IMR-90 (cell line): Measurements from ENCODE around the gene TNRC6B. TPM values are rescaled to one million over a fixed set of nuclear protein-coding genes. Genes with fewer than 3 reads are reported as not detected.

Experiments
- ATAC-seq: fragments of 200-7000 bp; cut with Tn5 transposase; 2 replicates; pipeline ENCODE4 v1.9.1; 2020; ENCODE audit warnings: low read depth, mild to moderate bottlenecking, moderate library complexity
- BruUV-seq: library from RNA; stranded (reverse); fragments of 400-500 nt; replicated peaks from 2 replicates; lab custom pipeline; 2021; lab: Mats Ljungman, UMichigan
- CTCF ChIA-PET: fragments of 300-600 bp; formaldehyde crosslinking; extraction: SDS; loops from one replicate; lab custom pipeline; 2021; ENCODE audit warnings: antibody characterized with exemption; lab: Yijun Ruan, JAX
- POLR2A ChIA-PET: fragments of 300-600 bp; sonication (Branson Sonifier 250); formaldehyde crosslinking; loops from one replicate; lab custom pipeline; 2022; ENCODE audit warnings: antibody characterized with exemption; ENCODE audit not compliant: unreplicated experiment; lab: Charles Lee
- DNase-seq: peaks from one replicate; pipeline ENCODE4 v3.0.0; 2013
- H2AFZ ChIP-seq: replicated peaks from 2 replicates; pipeline ENCODE3; 2013; ENCODE audit warnings: low read length, mild to moderate bottlenecking; ENCODE audit not compliant: poor library complexity
- H2AK5ac ChIP-seq: 2 replicates; pipeline ENCODE4 v1.6.1; 2013; ENCODE audit warnings: low read depth, low read length, inconsistent platforms
- H2AK9ac ChIP-seq: replicated peaks from 2 replicates; pipeline ENCODE3; 2013; ENCODE audit warnings: mild to moderate bottlenecking, low read depth, low read length, moderate library complexity; ENCODE audit not compliant: poor library complexity
- H2BK120ac ChIP-seq: 2 replicates; pipeline ENCODE4 v1.6.1; 2013; ENCODE audit warnings: low read depth, low read length, inconsistent platforms
- H2BK15ac ChIP-seq: 3 replicates; pipeline ENCODE4 v1.6.1; 2013; ENCODE audit warnings: low read depth, low read length, inconsistent platforms
- H2BK20ac ChIP-seq: 2 replicates; pipeline ENCODE4 v1.6.1; 2013; ENCODE audit warnings: low read depth, mild to moderate bottlenecking, inconsistent platforms, low read length, moderate library complexity
- H2BK5ac ChIP-seq: 2 replicates; pipeline ENCODE4 v1.6.1; 2013; ENCODE audit warnings: mild to moderate bottlenecking, low read depth, low read length, inconsistent platforms; ENCODE audit not compliant: poor library complexity, severe bottlenecking
- H3K14ac ChIP-seq: replicated peaks from 2 replicates; pipeline ENCODE4 v1.6.1; 2013; ENCODE audit warnings: low read depth, low read length, inconsistent platforms
- H3K18ac ChIP-seq: 2 replicates; pipeline ENCODE4 v1.6.1; 2013; ENCODE audit warnings: low read depth, low read length, control low read depth
- H3K23ac ChIP-seq: 2 replicates; pipeline ENCODE4 v1.6.1; 2013; ENCODE audit warnings: low read depth, low read length, inconsistent platforms
- H3K27ac ChIP-seq: 2 replicates; pipeline ENCODE4 v1.5.1; 2013; ENCODE audit warnings: mild to moderate bottlenecking, control low read depth, low read length; ENCODE audit not compliant: insufficient read depth
- H3K27me3 ChIP-seq: 2 replicates; pipeline ENCODE4 v1.6.1; 2013; ENCODE audit warnings: low read length; ENCODE audit not compliant: control insufficient read depth, insufficient read depth
- H3K36me3 ChIP-seq: 2 replicates; pipeline ENCODE4 v1.6.1; 2013; ENCODE audit warnings: low read length, mixed read lengths; ENCODE audit not compliant: control insufficient read depth, insufficient read depth
- H3K4ac ChIP-seq: 2 replicates; pipeline ENCODE4 v1.6.1; 2013; ENCODE audit warnings: low read depth, low read length, inconsistent platforms
- H3K4me1 ChIP-seq: 2 replicates; pipeline ENCODE4 v1.6.1; 2013; ENCODE audit warnings: low read length, mixed read lengths; ENCODE audit not compliant: control insufficient read depth, insufficient read depth
- H3K4me2 ChIP-seq: 2 replicates; pipeline ENCODE4 v1.6.1; 2013; ENCODE audit warnings: low read depth, mild to moderate bottlenecking, control low read depth, low read length, moderate library complexity
- H3K4me3 ChIP-seq: 2 replicates; pipeline ENCODE4 v1.5.1; 2013; ENCODE audit warnings: low read depth, mild to moderate bottlenecking, control low read depth, low read length, moderate library complexity; ENCODE audit not compliant: insufficient read depth
- H3K56ac ChIP-seq: 2 replicates; pipeline ENCODE4 v1.6.1; 2013; ENCODE audit warnings: low read length, inconsistent platforms; ENCODE audit not compliant: insufficient read depth; ENCODE audit errors: extremely low read depth
- H3K79me1 ChIP-seq, 2 experiments: 2 replicates each; pipeline ENCODE4 v1.6.1; 2013; ENCODE audit warnings: low read length in 2 of 2, inconsistent platforms in 1 of 2, low read depth in 1 of 2
- H3K9ac ChIP-seq: 2 replicates; pipeline ENCODE4 v1.6.1; 2013; ENCODE audit warnings: low read depth, low read length, control low read depth
- H3K9me1 ChIP-seq: 2 replicates; pipeline ENCODE4 v1.6.1; 2013; ENCODE audit warnings: low read length, inconsistent platforms; ENCODE audit not compliant: insufficient read depth
- H3K9me3 ChIP-seq: 2 replicates; pipeline ENCODE4 v1.6.1; 2013; ENCODE audit warnings: low read length; ENCODE audit not compliant: control insufficient read depth, insufficient read depth
- H4K20me1 ChIP-seq: 2 replicates; pipeline ENCODE4 v1.6.1; 2013; ENCODE audit warnings: low read length, inconsistent platforms; ENCODE audit not compliant: insufficient read depth
- H4K5ac ChIP-seq: 2 replicates; pipeline ENCODE4 v1.6.1; 2013; ENCODE audit warnings: mild to moderate bottlenecking, low read depth, low read length, control low read depth
- H4K8ac ChIP-seq, 2 experiments: 2 replicates each; pipeline ENCODE4 v1.6.1; 2013; ENCODE audit warnings: low read depth in 2 of 2, low read length in 2 of 2, control low read depth in 1 of 2, inconsistent platforms in 1 of 2
- H4K91ac ChIP-seq: 2 replicates; pipeline ENCODE4 v1.6.1; 2013; ENCODE audit warnings: low read depth, low read length, inconsistent platforms; ENCODE audit not compliant: insufficient read depth
- BHLHE40 ChIP-seq: fragments of 150-350 bp; IDR thresholded peaks from 2 replicates; pipeline ENCODE4 v1.6.1; 2016; ENCODE audit warnings: mild to moderate bottlenecking, low read depth, low read length
- CEBPB ChIP-seq: IDR thresholded peaks from 2 replicates; pipeline ENCODE4 v1.6.1; 2012; ENCODE audit warnings: low read depth, low read length, improper control_type of control experiment
- CHD1 ChIP-seq: IDR thresholded peaks from 2 replicates; pipeline ENCODE4 v1.6.1; 2012; ENCODE audit warnings: low read depth, low read length, improper control_type of control experiment
- MAFK ChIP-seq: IDR thresholded peaks from 2 replicates; pipeline ENCODE4 v1.6.1; 2012; ENCODE audit warnings: low read depth, low read length, improper control_type of control experiment
- MAZ ChIP-seq: IDR thresholded peaks from 2 replicates; pipeline ENCODE4 v1.6.1; 2012; ENCODE audit warnings: low read depth, mild to moderate bottlenecking, low read length, improper control_type of control experiment, moderate library complexity, borderline replicate concordance
- RCOR1 ChIP-seq: IDR thresholded peaks from 2 replicates; pipeline ENCODE4 v1.6.1; 2012; ENCODE audit warnings: mild to moderate bottlenecking, low read length, improper control_type of control experiment; ENCODE audit not compliant: insufficient replicate concordance
- RFX5 ChIP-seq: IDR thresholded peaks from 2 replicates; pipeline ENCODE4 v1.8.0; 2012; ENCODE audit warnings: low read depth, mild to moderate bottlenecking, low read length, moderate library complexity
- WGBS, 2 experiments: methylation state at CpG; one replicate each; pipeline versions ENCODE4 v1.1.5 to v1.1.7; 2013; ENCODE audit warnings: missing lambda C conversion rate in 2 of 2; ENCODE audit not compliant: insufficient read length in 1 of 2; ENCODE audit errors: extremely low coverage in 2 of 2; 5-methylcytosine and 5-hydroxymethylcytosine counted together
- dilution Hi-C: fragments of 300-500 bp; cut with HindIII; formaldehyde crosslinking; loops from one replicate; pipeline ENCODE4 v1.14.3; 2018; ENCODE audit warnings: low sequenced_read_pairs; ENCODE audit not compliant: unreplicated experiment
- in situ Hi-C: fragments of 300-500 bp; cut with MboI; formaldehyde crosslinking; loops from 3 replicates; pipeline ENCODE4 v1.14.3; 2019; ENCODE audit warnings: low sequenced_read_pairs, inconsistent platforms, mixed read lengths
- intact Hi-C: fragments of 100-400 bp; cut with micrococcal nuclease; formaldehyde crosslinking; loops from 2 replicates; pipeline ENCODE4 v1.10.0; 2022
- polyA plus RNA-seq, 3 experiments: library from polyadenylated mRNA; depleted of rRNA; stranded (reverse); fragments of >200 nt; gene quantifications; 2 replicates each; pipeline ENCODE4 v1.2.3, GENCODE V29; 2012; ENCODE audit warnings: low replicate concordance in 1 of 3
- total RNA-seq: library from RNA; depleted of rRNA; stranded (reverse); fragments of >200 nt; gene quantifications from 2 replicates; pipeline ENCODE4 v1.2.3, GENCODE V29; 2012

TNRC6B gene
- total and polyA plus RNA-seq, 2 of the 4 experiments (the other 2 are of a cell fraction) = 3.9 to 17.0 TPM

- dilution Hi-C loops (no loop called here), in situ Hi-C loops (loop anchor here (10.0 kb wide), 1 partner anchor 648 kb away; the partner anchor contains the start of gene RPS19BP1), intact Hi-C loops (no loop called here)
- H2BK15ac ChIP-seq = no peak overlapping the region; the same call in 2 of the 3 replicates
- H3K56ac ChIP-seq = no peak overlapping the region
- no peak overlapping the region for H3K18ac ChIP-seq
- BruUV-seq = no TSS peak
- peak overlapping the region; percentile 42 for H2AK5ac ChIP-seq
- no peak for ATAC-seq
- no peak overlapping the region for H2BK120ac ChIP-seq
- H3K79me1 ChIP-seq = peaks cover 28 to 79% of the 10 kb centered on the region in 2 experiments
- CTCF ChIA-PET = no interaction called here
- H3K27me3 ChIP-seq = no peaks in the 10 kb centered on the region
- H3K23ac ChIP-seq = no peak overlapping the region
- H4K5ac ChIP-seq = no peak overlapping the region
- H4K20me1 ChIP-seq = peaks cover 57% of the 10 kb centered on the region
- H3K9ac ChIP-seq = no peak overlapping the region
- DNase-seq = no peak
- H4K91ac ChIP-seq = no peak overlapping the region
- peaks cover 18% of the 10 kb centered on the region for H3K9me1 ChIP-seq
- H3K4me1 ChIP-seq = peaks cover 8% of the 10 kb centered on the region
- no peaks in the 10 kb centered on the region for H3K9me3 ChIP-seq
- no peak overlapping the region for H3K4me2 ChIP-seq
- H2AK9ac ChIP-seq = no peak overlapping the region
- TF ChIP-seq CHD1 = no peak
- TF ChIP-seq MAZ = no peak
- TF ChIP-seq MAFK = no peak
- TF ChIP-seq CEBPB = no peak
- TF ChIP-seq RCOR1 = no peak
- TF ChIP-seq BHLHE40 = no peak
- no peak for TF ChIP-seq RFX5
- no peak overlapping the region for H2BK5ac ChIP-seq
- H4K8ac ChIP-seq = no peak overlapping the region
- no peak overlapping the region for H3K14ac ChIP-seq
- H3K4me3 ChIP-seq = no peak overlapping the region
- H2BK20ac ChIP-seq = no peak overlapping the region
- POLR2A ChIA-PET = no interaction called here
- H3K4ac ChIP-seq = no peak overlapping the region
- WGBS, 2 experiments = no CpG with 5 or more reads among the region's 4 CpGs
- no peaks in the 10 kb centered on the region for H3K36me3 ChIP-seq
- H3K27ac ChIP-seq = no peak overlapping the region
- no peak overlapping the region for H2AFZ ChIP-seq
Observed at GRCh38 chr22:40182231-40182835, 4.6 kb downstream of the TNRC6B start.
